Karpas-422 (cell line): ENCODE measurements around the gene DNAI4. TPM values are rescaled to one million over a fixed set of nuclear protein-coding genes. Genes with fewer than 3 reads are reported as not detected.

Source experiments
- DNase-seq: peaks from one replicate; pipeline ENCODE4 v3.0.0-alpha.2; 2015
- H2AFZ ChIP-seq: fragments of 200-600 bp; sonication (generic); 2 replicates; pipeline ENCODE4 v1.6.1; 2014; ENCODE audit warnings: antibody characterized with exemption, low read length, mixed read lengths
- H3K27ac ChIP-seq: fragments of 200-600 bp; sonication (generic); 2 replicates; pipeline ENCODE4 v1.5.1; 2014; ENCODE audit warnings: mild to moderate bottlenecking, low read length, moderate library complexity
- H3K27me3 ChIP-seq: fragments of 200-600 bp; sonication (generic); 2 replicates; pipeline ENCODE4 v1.6.1; 2014; ENCODE audit warnings: low read length, mixed read lengths
- H3K36me3 ChIP-seq: fragments of 200-600 bp; sonication (generic); 2 replicates; pipeline ENCODE4 v1.6.1; 2014; ENCODE audit warnings: low read length, mixed read lengths; ENCODE audit not compliant: insufficient read depth
- H3K4me1 ChIP-seq: fragments of 200-600 bp; sonication (generic); 2 replicates; pipeline ENCODE4 v1.6.1; 2014; ENCODE audit warnings: mild to moderate bottlenecking, low read length, mixed read lengths
- H3K4me2 ChIP-seq: fragments of 200-600 bp; sonication (generic); 2 replicates; pipeline ENCODE4 v1.6.1; 2014; ENCODE audit warnings: low read length, low read depth, mild to moderate bottlenecking; ENCODE audit not compliant: poor library complexity, severe bottlenecking
- H3K4me3 ChIP-seq: fragments of 200-600 bp; sonication (generic); 2 replicates; pipeline ENCODE4 v1.5.1; 2014; ENCODE audit warnings: mild to moderate bottlenecking, antibody characterized with exemption, low read length, mixed read lengths
- H3K79me2 ChIP-seq: fragments of 200-600 bp; sonication (generic); 2 replicates; pipeline ENCODE4 v1.6.1; 2014; ENCODE audit warnings: mild to moderate bottlenecking, low read length, mixed read lengths
- H3K9ac ChIP-seq: fragments of 200-600 bp; sonication (generic); 2 replicates; pipeline ENCODE4 v1.6.0; 2014; ENCODE audit warnings: low read length
- H3K9me2 ChIP-seq: fragments of 200-600 bp; sonication (generic), shearing (Covaris generic); replicated peaks from 2 replicates; pipeline ENCODE4 v1.6.0; 2014; ENCODE audit warnings: mild to moderate bottlenecking, low read length, moderate library complexity; ENCODE audit not compliant: insufficient read depth
- H3K9me3 ChIP-seq: fragments of 300-700, 200-600 bp; sonication (generic); 2 replicates; pipeline ENCODE4 v1.6.1; 2014; ENCODE audit warnings: low read length, mixed read lengths
- H4K20me1 ChIP-seq: fragments of 200-600 bp; sonication (generic); 2 replicates; pipeline ENCODE4 v1.6.1; 2014; ENCODE audit warnings: mild to moderate bottlenecking, antibody characterized with exemption, low read length, low read depth; ENCODE audit not compliant: insufficient read depth
- total RNA-seq: library from RNA; depleted of rRNA; stranded (reverse); fragments of >200 nt; shearing (Covaris generic); gene quantifications from 2 replicates; pipeline ENCODE4 v1.2.3, GENCODE V29; 2014; ENCODE audit warnings: low replicate concordance; rRNA removed

The DNAI4 gene
- total RNA-seq, 1 experiment from 2014 or later: 0.48 TPM

- Histone ChIP-seq H3K4me2 (no peak overlapping the region), H3K36me3 (no peaks in the 10 kb centered on the region), H4K20me1 (no peaks in the 10 kb centered on the region), H3K9me3 (no peaks in the 10 kb centered on the region), H3K9me2 (no peaks in the 10 kb centered on the region), H2AFZ (no peak overlapping the region), H3K4me3 (no peak overlapping the region), H3K9ac (no peak overlapping the region), H3K27me3 (no peaks in the 10 kb centered on the region), H3K4me1 (peaks cover 3% of the 10 kb centered on the region; the same call in 1 of the 2 replicates), H3K27ac (no peak overlapping the region), H3K79me2 (no peaks in the 10 kb centered on the region)
- no peak for DNase-seq
Measured at GRCh38 chr1:66767626-66768025, 157.0 kb downstream of the DNAI4 start.

DNA sequence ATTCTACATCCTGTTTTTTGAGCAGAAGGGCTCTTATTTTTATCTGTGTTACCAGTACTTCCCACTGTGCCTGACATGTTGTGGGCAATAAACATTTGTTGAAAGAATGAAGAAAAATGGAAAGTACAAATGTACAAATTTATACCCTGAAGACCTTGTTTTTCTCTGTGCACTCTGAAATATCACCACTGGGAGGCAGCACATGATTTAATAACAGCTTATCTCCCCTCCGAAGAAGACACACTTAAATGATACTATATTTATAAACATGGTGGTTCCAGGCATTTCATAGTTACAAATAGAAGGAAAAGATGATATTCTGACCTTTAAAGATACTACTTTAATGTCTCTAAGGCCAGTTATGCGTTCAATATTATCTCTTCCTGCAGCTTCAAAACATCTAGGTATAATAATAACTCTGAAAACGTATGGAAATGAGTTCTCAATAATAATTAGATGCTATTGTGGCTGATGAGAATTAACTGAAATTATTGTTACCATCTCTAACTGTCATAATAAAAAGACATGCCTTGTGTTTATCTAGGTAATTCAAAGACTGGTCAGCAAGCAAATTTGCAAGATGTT is 159.6 kb downstream of the DNAI4 start:
- H3K4me3 ChIP-seq: no peak overlapping the region
- no peak overlapping the region for H3K9ac ChIP-seq
- H2AFZ ChIP-seq: no peak overlapping the region
- H3K36me3 ChIP-seq: no peaks in the 10 kb centered on the region
- H3K9me2 ChIP-seq: no peaks in the 10 kb centered on the region
- no peaks in the 10 kb centered on the region for H3K9me3 ChIP-seq
- peak; percentile 77 for DNase-seq
- no peaks in the 10 kb centered on the region for H3K79me2 ChIP-seq
- H4K20me1 ChIP-seq: no peaks in the 10 kb centered on the region
- peaks cover 3% of the 10 kb centered on the region; the same call in 1 of the 2 replicates for H3K4me1 ChIP-seq
- no peak overlapping the region for H3K27ac ChIP-seq
- H3K27me3 ChIP-seq: no peaks in the 10 kb centered on the region
- H3K4me2 ChIP-seq: no peak overlapping the region

Other genes starting within 250 kb of the DNAI4 start
- gene DYNLT5, start 172.4 kb downstream of the DNAI4 start, total RNA-seq: not detected in 2 replicates
- gene INSL5, start 123.6 kb downstream of the DNAI4 start, total RNA-seq: not detected in 2 replicates
- 19.3 and 29.2 TPM in 2 replicates for gene MIER1, start 134 bp upstream of the DNAI4 start, total RNA-seq
- 22.0 and 40.6 TPM in 2 replicates for gene SLC35D1, start 129.3 kb upstream of the DNAI4 start, total RNA-seq
- not detected in 2 replicates for gene C1orf141, start 210.1 kb upstream of the DNAI4 start, total RNA-seq
- 0.45 TPM in 1 of 2 replicates, not detected in the other for gene IL23R, start 241.6 kb upstream of the DNAI4 start, total RNA-seq